Epidermal melanocyte (primary cell): ENCODE data around the gene ENTPD6.
"Not testable (repeated sequence)": the region's sequence is repeated elsewhere in the genome, so short reads cannot be mapped to it uniquely, and the experiment has no call there.

ENCODE experiments used
- DNase-seq: peaks from one replicate; pipeline ENCODE4 v3.0.0; 2011; ENCODE audit warnings: low spot score; ENCODE audit not compliant: insufficient read length

ENTPD6 gene

DNA sequence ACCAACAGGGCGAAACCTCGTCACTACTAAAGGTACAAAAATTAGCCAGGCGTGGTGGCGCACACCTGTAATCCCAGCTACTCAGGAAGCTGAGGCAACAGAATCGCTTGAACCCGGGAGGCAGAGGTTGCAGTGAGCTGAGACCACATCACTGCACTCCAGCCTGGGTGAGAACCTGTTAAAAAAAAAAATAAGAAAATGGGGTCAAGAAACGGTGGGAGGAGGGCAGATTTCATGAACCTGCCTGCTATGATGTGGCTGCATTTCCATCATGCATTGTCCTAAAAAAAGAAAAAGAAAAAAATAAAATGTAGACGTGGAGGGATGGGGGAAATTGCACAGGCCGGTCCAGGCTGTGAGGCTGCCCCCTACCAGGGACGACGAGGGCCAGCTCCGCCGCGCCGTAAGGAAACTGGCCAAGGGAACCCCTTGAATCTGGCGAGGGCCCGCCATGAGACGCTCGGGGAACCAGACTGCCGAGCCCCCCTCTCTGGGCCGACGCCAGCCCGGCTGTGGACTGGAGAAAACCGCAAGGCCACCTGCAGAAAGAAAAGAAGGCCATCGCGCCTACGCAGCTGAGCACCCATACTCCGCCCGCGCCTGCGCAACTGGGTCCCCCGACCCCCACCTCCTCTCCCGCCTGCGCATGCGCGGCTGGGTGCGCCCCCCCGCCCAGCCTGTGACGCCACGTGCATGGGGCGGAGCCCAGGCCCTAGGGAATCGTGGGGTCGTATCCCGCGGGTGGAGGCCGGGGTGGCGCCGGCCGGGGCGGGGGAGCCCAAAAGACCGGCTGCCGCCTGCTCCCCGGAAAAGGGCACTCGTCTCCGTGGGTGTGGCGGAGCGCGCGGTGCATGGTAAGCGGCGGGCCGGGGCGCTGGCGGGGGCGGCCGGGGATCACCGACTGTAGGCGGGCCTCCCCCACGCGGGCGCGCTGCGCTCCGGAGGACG lies at the start of gene ENTPD6:
TSS of gene ENTPD6 (plus strand) at position 699 of the 948 bp plus-strand sequence. CDS start 10,825 bp downstream, outside the sequence.
- DNase-seq: peak; percentile 98

DNA sequence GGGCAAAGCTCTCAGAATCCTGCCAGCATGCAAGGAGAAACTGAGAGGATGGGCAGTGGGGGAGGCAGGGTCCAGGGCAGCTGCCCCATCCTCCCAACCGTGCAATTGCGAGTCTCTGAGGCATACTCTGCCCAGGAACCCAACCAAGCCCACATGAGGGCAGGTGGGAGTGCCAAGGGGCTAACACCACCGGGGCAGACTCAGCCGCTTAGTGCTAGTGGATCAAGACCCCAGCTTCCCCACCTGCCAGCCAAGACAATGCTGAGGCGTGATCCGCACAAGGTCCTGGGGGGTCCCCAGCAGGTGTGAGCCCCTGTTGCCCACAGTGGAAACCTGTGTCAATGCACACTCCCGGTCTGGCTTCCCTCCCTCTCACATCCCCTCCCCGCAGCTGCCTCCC lies 48.5 kb upstream of the ENTPD6 start:
- DNase-seq: no peak

DNA sequence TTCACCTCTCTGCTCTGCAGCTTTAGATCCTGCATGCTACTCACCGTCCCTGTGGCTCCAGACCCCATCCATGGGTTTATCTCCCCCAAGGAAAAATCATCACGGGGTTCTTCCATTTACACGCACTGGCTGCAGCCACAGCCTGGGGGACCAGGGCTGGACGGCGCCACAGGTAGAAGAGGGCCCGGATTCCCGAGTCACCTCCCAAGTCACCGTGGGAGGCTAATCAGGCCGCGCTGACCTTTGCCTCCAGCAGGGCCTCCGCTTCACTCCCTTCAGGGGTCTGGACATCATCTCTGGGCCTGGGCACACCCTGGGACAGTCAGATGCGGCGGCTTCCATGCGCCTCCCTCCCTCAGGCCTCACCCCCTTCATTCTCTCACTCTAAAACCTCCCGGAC lies 47.8 kb upstream of the ENTPD6 start:
- DNase-seq: no peak

DNA sequence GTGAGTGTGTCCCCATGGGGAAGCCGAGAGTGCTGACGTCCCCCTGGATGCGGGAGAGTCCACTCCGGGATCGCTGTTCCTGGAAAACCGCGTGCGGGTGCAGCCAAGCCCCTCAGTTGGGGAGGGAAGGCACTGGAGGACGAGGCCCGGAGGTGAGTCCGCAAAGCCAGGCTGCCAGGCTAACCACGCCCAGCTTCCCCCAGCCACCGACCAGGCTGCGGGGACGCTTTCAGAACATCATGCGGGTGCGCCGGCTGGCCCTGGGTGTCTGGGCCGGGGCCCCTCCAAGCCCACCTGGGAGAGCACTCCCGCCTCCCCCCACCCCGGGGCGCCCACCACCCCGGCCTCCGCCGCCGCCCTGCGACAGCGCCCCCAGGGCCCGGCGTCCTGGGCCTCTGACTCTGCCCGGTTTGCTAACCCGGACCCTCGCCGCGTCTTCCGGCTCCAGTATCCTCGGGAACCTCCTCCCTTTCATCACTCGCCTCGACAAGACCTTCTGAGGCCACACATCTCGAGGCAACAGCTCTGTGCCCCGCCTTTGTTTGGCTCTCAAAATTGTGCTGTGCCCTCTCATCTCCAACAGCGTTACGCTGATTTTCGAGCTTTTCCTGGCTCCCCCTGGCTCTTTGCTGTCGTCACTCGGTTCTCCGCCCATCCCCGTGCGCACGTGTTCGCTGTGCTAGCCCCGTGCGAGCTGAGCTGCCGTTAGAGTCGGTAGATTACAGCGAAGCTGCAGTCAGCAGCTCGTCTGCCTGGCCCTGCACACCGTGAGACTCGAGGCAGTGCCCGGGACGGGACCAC lies 47.1 kb upstream of the ENTPD6 start:
- DNase-seq: no peak

DNA sequence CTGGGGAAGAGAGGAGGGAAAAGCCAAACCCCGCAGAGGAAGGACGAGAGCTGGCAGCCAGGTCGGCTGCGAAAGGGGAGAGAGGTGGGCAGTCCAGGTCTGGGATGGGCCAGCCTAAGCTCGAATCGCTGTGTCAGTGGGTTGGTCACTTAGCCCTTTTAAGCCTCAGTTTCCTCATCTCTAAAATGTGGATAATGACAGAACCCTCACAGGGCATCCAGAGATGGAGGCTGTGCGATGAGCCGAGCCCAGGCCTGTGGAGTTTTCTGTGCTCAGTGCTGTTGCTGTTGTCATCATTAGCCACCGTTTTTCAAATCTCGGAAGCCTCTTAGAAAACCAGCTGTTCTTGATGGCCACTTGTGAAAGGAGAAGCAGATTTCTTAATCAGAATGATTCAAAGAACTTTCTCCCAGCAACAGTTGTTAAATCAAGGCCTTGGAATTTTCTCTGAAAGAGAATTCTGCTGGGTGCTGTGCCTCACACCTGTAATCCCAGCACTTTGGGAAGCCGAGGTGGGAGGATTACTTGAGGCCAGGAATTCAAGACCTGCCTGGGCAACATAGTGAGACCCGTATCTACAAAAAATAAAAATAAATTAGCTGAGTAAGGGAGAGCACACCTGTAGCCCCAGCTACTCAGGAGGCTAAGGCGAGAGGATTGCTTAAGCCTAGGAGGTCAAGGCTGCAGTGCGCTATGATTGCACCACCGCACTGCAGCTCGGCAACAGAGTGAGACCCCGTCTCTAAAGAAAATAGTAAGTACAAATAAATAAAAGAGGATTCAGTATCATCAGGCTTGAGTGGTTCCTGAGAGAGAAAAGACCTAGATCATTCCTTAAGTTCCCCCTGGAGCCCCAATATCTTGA lies 46.3 kb upstream of the ENTPD6 start:
- DNase-seq: no peak

DNA sequence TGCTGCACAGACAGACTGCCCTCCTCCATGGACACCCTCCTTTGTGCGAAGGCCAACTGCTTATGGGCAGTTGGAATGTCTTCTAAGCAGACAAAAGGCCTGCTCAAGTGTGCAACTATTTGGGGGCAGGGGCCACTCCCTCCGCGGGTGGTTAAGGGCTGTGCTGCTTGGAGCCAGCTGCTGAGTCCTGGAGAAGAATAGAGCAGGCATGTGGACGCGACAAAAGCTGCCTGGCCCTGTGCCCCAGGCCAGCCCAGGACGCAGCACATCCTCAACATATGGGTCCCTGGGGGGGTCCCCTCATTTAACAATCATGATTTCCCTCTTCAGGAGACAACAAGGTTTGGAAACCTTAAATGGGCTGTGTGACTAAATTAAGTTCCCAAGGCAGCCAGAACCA lies 45.5 kb upstream of the ENTPD6 start:
- DNase-seq: no peak

DNA sequence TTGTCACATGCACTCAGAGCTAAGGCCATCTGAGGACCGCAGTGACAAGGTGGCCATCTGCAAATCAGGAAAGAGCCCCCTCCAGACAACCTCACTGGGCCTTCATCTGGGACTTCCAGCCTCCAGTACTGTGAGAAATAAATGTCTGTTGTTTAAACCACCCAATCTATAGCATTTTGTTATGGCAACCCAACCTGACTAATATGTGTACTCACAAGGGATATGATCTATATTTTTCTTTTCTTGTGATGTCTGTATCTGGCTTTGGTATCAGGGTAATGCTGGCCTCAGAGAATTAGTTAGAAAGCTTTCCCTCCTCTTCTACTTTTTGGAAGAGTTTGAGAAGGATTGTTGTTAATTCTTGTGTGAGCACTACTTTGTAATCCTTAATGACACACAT lies 37.5 kb upstream of the ENTPD6 start:
- DNase-seq: no peak

DNA sequence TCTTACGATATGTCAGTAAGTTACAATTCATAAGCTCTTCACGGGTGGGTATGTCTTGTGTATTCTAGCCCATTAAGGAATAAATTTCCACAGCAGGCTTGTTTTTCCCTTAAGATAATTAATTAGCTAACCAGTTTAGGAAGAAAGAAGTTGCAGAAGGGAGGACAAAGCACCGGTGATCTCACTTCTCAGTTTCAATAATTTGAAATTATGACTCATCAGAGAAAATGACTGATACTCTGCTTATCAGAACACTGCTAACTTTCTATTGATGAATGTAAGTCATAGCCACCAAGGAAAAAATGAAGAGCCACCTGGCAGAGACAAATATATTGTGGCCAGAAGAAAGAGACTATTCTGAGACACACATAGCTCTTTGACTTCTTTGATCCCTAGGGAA lies 35.0 kb upstream of the ENTPD6 start:
- no peak for DNase-seq

DNA sequence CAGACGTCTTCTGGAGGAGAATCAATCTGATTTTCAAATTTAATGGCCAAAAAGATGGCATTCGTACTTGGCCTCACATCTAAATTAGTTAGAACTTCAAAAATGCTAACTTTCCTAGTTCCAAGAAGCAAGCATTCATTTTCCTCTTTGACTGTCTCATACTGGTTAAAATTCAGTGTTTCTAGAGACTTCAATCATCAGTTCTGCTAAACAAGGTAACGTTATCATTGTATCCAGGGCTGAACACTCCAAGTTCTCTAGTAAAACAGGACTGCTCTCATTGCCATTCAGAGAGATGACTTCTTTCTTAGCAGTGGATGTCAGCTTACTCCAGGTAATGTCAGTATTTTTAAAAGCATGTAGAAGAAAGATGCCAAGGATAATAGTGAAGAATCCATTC lies 34.6 kb upstream of the ENTPD6 start:
- no peak for DNase-seq

DNA sequence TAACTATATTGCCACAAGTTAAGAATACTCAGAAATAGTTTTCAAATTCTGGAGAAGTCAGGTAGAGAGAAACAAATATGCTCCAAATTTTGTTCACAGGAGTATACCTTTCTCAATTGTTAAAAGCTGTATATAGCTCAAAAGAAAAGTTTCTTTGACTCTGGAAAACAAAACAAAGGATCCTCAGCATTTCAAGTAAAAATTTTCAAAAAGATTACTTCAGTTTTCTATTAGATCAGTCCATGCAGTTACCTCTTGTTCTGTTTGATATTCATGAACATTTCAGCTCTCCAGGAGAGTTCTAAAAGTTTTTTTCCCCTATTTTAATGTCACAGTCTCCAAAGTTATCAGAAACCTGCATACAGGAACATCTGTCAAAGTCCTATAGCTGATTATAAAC lies 30.4 kb upstream of the ENTPD6 start:
- DNase-seq: no peak

DNA sequence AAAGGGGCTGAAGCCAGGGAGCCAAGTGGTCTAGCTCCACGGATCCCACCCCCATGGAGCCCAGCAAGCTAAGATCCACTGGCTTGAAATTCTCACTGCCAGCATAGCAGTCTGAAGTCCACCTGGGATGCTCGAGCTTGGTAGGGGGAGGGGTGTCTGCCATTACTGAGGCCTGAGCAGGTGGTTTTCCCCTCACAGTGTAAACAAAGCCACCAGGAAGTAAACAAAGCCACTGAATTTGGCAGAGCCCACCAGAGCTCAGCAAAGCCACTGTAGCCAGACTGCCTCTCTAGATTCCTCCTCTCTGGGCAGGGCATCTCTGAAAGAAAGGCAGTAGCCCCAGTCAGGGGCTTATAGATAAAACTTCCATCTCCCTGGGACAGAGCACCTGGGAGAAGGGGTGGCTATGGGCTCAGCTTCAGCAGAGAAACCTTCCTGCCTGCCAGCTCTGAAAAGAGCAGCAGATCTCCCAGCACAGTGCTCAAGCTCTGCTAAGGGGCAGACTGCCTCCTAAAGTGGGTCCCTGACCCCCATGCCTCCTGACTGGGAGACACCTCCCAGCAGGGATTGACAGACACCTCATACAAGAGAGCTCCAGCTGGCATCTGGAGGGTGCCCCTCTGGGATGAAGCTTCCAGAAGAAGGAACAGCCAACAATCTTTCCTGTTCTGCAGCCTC lies 29.3 kb upstream of the ENTPD6 start:
- DNase-seq: not testable (repeated sequence)

DNA sequence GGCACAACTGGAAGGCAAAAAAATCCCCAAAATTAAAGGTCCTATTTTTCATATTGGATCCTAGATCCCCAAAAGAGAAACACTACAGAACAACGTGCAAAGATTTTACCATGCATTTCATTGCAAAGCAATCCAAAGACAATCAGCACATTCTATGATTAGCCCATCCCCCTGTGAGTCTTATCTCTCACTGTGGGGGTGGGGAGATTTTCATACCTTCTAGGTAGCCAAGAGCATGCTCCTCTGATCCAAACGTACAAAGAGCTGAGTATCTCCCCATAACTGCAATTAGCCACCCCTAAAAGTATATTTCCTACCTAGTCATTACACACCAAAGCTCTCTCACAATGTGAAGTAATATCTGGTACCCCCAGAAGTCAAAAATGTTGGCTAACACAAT lies 22.2 kb upstream of the ENTPD6 start:
- no peak for DNase-seq

DNA sequence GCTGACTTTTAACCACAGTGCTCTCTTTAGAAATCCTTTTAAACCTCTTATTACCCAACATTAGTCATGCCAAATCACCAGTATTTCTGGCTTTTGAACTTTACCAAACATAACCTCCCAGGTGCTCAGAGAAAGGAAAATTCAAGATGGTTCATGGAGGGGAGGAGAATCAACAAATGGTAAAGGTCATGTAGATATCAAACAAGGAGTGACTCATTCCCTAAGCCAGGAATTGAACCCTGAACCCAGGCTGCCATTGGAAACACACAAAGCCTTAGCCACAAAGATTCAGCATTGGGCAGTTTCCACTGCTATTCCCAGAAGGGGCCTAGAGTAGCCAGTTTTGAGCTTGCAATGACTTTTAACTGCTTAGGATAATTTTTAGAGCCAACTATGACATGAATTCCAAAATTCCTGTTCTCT lies 21.6 kb upstream of the ENTPD6 start:
- no peak for DNase-seq

DNA sequence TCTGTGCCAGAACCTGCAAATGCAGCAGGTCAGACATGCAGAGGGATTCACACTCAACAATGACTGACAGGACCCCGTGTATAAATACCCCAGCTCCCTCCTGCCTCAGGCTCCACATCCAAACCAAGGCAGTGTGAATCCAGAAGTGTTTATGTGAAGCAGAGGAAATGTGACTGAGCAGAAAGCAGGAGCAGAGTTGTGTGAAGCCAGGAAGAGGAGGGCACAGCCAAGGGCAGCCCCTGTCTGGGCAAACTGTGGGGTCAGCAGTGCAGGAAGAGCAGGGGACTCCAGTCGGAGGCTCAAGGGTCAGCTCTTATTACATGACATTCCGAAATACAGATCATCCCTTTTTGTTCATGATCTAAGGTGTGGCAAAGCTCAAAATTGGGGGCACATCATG lies 19.3 kb upstream of the ENTPD6 start:
- no peak for DNase-seq

DNA sequence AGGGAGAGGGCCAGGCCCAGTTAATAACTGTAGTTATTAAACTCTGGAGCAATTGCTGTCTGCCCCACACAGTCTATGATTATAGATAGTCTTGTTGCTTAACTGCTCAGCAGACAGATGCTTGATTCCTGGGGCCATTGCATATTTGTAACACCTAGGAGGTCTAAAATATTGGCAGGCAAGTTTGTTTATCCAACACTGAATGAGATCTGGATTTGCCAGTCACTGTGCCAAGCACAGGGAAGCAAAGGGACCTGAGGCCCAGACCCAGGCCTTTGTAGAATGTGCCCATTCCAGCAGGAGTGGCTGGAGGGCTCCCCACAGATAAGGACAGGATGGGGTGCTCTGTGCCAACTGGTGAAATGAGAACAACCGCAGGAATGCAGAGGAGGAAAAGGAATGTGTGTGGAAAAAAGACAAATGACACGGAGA lies 17.6 kb upstream of the ENTPD6 start:
- DNase-seq: no peak

DNA sequence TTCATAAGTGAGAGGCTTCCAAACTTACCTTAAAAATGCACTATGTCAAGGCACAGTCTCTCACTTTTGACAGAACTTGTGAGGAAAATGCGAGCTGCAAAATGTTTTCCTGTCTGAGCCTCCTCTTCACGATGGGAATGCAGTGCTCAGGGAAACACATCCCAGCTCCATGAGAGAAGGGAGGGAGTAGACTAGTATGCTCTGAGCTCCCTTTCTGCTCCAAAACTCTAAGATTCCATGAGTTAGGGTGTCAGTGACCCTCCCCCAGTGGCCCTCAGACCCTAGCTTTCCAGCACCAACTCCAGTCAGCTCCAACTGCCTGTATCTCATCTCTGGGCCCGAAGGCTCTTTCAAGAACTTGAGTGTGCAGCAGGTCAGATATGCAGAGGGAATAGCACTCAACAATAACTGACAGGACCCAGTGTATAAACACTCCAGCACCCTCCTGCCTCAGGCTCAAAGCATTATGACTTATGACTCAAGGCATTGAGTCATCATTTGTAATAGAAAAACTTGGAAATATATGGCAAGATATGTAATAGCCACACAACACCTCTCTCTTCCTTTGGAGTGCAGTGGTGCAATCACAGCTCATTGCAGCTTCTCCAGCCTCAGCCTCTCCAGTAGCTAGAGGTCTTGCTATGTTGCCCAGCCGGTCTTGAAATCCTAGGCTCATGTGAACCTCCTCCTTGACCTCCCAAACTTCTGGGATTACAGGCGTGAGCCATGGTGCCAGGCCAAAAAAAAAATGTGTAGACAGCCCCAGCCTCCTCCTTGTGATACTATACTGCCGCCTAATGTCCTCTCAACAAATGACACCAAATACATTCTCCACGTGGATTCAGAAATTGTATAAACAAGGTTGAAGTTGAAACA lies 16.7 kb upstream of the ENTPD6 start:
- peak; percentile 56 for DNase-seq

DNA sequence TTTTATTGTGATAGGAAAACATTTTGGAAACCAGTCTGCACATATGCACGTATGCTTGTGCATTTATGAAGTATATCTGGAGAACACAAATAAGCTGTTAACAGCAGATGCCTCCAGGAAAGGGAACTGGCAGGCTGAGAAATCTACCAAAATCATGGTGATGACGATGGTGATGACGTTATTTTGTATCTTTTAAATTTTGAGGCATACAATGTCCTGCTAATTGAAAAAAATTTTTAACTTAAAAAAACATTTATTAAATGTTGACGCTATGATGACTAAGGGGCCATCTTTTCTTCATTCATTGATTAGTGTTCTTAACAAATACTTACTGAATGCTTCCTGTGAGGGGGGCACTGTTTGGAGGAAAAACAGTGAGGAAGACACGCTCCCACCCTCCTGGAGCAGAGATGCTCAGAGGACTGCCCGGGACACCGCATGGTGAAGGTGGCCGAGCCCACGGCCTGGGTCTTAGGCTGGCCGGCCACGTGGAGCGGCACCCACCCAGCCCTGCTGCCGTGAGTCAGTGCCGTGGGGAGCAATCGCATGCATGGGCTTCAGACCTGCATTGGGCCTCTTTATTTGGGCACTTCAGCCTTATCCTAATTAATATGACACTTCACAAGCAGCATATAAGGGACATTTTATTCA lies 15.9 kb upstream of the ENTPD6 start:
- no peak for DNase-seq

DNA sequence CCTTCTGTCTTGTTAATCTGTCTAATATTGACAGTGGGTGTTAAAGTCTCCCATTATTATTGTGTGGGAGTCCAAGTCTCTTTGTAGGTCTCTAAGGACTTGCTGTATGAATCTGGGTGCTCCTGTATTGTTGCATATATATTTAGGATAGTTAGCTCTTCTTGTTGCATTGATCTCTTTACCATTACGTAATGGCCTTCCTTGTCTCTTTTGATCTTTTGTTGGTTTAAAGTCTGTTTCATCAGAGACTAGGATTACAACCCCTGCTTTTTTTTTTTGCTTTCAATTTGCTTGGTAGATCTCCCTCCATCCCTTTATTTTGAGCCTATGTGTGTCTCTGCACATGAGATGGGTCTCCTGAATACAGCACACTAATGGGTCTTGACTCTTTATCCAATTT lies 11.1 kb upstream of the ENTPD6 start:
- not testable (repeated sequence) for DNase-seq

DNA sequence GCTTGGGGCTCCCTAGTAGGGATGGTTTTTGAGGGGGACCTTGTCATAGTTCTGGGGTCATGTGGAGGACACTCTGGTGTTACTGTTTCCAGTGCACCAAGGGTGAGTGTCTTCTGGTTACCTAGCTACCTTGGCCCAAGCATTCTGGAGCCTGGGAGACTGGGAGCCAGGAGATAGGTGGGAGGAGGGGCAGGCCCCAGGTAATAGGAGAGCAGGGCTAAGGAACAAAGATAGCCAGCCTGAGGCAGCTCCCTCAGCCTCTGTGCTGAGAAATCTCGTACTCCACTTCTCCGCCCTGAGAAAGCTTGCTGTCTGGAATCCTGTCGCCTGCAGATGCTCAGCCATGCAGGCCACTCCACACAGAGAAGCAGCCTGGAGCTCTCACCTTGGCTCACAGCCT lies 8.3 kb upstream of the ENTPD6 start:
- no peak for DNase-seq
